ENCODE data around the gene DAPK1.

DAPK1 gene

DNA sequence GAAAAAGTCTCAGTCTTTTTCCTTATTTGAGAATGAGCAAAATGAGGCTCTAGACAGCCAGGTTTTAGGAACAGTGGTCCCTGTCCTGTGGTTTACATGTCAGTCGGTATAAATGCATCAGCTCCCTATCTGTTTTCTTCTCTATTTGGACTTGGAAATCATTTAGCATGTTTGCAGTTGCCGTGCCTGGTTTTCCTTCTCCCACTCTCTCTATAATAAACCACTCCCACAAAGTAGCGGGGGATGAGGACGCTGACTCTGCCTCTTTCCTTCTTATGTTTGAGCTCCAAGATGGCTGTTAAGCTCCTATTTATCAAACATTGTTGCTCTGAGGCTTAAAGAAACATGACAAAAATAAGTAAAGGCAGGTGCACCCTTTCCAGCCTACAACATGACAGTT lies 171.1 kb downstream of the DAPK1 start:
- no peak for DNase-seq (ENCODE audit: low read depth)

DNA sequence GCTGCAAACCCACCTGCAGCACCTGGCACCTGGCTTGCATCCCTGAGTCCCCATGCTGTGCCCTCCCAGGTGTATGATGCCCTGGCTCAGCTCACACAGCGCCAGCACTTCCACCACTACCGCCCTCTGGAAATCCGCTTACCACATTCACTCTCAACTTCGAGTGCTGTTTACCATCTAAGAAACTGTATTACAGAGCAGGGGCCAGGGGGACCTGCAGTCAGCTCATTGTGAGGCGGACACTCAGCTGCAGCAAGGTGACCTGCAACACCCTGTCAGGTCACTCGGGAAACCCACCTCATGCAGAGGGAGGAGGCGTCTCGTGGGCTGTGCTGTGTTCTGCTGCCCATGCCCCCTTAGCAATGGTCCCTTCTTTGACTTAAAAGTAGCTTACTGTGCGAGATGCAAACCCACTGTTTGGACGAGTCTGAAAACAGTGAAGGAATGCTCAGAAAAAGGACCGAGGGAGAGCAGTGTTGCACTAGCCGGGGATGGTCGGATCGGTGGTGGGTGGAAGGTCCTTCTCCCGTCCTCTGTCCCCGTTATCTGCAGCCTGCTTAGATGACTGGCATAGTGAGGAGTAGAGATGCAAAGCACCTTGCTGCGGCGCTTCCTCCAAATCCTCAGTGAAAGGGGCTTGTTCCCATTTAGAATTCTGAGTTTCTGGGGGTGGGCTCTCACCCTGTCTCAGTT lies 173.1 kb downstream of the DAPK1 start:
- DNase-seq (ENCODE audit: low read depth), result no peak

DNA sequence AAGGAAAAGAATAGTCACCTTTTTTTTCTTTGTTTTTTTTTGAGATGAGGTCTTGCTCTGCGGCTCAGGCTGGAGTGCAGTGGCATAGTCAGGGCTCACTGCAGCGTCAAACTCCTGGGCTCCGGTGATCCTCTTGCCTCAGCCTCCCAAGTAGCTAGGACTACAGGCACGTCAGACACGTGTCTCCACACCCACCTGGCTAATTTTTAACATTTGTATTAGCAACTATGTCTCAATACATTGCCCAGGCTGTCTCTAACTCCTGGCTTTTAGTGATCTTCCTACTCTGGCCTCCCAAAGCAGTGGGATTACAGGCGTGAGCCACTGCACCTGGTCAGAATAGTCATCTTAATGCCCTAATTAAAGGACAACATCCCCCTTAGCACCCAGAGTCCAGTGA lies 173.8 kb downstream of the DAPK1 start:
- DNase-seq (ENCODE audit: low read depth), result no peak

DNA sequence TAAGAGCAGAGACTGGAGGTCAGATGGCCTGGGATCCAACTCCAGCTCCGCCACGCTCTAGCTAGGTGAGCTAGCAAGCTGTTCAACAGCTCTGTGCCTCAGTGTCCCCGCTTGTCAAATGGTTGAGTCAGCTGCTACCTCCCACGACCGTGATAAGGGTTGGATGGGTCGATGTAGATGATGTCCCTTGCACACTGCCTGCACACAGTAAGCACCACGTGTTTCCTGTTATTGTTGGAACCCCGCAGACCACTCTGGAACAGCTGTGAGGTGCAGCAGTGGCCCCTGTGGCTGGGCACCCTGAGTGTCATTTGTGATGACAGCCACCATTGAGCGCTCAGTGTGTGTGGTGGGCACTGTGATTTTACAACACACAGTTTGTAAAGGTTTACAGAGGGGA lies 174.3 kb downstream of the DAPK1 start:
- DNase-seq (ENCODE audit: low read depth), result no peak

- no peak for DNase-seq (ENCODE audit: low read depth)
Observed at GRCh38 chr9:87672586-87672985, 174.9 kb downstream of the DAPK1 start.

GRCh38 chr9:87673446-87674120 lies 175.9 kb downstream of the DAPK1 start:
- no peak for DNase-seq (ENCODE audit: low read depth)

- no peak for DNase-seq (ENCODE audit: low read depth)
Observed at GRCh38 chr9:87674565-87675299, 177.1 kb downstream of the DAPK1 start.

GRCh38 chr9:87675906-87676515 lies 178.3 kb downstream of the DAPK1 start:
- no peak for DNase-seq (ENCODE audit: low read depth)

DNA sequence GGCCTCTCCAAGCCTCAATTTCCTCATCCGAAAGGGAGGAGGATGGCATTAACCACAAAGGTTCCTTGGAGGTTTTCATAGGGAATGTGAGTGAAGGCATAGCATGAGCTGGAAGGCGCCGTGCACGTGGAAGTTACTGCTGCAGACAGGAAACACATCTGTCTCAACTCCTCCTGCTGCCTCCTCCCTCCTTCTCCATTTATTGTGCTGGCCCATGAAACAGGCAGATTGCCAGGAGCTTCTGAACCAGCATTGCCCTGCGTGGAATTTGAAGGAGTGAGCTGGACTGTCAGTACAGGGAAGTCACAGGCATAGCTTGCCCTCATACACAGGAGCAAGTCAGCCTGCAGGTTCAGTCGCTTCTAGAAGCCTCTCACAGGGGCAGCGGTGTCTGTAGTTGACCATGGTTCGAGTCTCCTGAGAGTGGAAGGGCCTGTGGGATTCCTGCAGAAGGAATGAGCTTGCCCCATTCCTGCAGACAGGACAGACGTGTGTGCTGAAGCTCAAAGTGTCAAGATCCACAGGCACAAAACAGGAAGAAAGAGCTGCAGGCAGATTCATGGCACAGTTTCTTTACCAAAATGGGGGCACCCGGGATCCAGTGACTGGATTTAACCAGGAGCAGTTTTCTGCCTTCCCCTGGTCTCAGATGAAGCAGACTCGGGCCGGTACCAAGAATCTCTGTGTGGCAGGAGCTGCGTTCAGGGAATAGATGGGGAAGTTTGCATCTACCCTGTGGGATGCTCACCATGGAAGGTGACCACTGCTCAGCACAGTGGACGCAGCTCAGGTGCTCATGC lies 179.5 kb downstream of the DAPK1 start:
- DNase-seq (ENCODE audit: low read depth), result no peak

DNA sequence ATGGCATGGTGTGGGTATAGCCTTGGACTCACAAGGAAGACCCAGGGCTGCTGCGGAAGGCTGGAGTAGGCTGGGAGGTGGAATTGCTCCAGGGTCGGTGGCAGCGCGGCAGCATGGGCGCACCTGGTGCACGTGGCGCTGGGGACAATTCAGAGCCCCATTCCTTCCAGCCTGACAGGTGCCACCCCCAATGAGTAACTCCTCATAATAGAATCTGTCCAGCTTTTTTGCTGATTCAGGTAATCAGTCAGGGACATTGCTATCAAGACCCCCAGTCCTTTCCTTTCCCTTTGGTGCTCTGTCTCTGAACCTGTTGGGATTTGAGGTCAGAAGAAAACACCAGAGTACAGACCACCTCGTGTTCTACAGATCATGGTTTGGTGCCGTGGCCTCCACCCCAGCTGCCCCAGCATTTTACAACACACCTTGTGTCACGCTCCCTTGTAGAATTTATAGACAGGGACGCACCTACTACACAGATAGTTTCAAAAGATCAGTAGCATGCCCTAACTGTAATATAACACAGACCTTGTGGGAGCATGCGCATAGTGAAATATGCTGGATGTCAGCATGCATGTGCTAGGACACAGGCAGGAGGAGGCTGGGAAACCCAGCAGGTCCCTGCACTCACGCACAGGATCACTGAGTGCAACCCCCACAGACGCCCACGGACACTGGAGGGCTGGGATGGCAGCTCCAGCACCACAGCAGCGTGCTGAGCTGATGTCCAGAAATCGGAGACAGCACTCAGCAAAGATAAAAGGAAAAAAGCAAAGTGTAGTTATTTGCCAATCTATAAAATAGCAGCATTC lies 180.3 kb downstream of the DAPK1 start:
- DNase-seq (ENCODE audit: low read depth), result no peak

DNA sequence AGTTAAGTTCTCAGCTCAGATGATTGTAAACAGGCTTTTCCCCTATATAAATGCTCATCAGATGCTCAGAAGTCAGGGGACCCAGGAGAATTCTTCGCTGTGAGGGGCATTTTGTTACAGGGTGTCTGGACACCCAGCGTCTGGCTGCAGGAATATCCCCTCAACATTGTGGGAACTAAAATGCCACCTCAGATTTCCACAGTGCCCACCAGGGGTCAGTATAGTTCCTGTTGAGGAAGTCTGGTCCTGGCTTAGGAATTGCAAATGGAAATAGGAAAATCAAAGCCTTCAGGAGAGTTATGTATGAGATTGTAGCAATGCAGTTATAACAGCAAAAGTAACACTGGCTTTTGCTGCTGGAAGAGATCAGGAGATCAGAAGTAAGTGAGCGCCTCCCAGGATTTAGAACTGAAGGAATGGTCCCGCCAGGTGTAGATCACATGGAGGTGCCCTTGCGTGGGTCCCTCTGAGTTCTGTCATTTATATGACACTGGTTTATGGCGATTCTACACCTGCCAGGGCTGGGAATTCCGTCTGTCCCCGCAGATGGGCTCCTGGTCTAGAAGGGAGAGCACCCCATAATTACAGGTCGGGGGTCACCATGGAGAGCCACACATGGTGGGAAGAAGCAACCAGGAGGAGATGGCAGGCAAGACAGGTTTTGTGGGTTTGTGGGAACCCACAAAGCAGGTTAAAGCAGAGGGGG lies 181.1 kb downstream of the DAPK1 start:
- no peak for DNase-seq (ENCODE audit: low read depth)

GRCh38 chr9:87681271-87682061 lies 183.8 kb downstream of the DAPK1 start:
- DNase-seq (ENCODE audit: low read depth), result no peak

DNA sequence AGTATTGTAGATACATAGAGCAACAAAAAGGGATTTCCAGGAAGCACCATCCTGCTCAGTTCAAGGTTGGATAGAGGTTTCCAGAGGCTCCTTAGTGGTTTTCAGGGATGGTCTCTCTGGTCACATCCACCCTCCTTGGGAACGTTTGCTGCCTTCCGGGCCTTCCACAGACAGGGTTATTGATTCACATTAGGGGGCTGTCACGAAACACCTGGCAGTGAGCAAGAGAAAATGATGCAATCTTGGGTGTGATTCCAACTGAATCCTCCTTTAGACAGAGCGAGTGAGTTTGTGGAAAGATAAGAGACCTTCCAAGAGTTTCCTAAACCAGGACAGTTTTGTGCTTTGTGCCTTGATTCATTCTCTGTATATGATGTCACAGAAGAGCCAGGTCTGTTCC lies 184.4 kb downstream of the DAPK1 start:
- DNase-seq (ENCODE audit: low read depth), result no peak

GRCh38 chr9:87682618-87683017 lies 185.0 kb downstream of the DAPK1 start:
- DNase-seq (ENCODE audit: low read depth), result no peak

DNA sequence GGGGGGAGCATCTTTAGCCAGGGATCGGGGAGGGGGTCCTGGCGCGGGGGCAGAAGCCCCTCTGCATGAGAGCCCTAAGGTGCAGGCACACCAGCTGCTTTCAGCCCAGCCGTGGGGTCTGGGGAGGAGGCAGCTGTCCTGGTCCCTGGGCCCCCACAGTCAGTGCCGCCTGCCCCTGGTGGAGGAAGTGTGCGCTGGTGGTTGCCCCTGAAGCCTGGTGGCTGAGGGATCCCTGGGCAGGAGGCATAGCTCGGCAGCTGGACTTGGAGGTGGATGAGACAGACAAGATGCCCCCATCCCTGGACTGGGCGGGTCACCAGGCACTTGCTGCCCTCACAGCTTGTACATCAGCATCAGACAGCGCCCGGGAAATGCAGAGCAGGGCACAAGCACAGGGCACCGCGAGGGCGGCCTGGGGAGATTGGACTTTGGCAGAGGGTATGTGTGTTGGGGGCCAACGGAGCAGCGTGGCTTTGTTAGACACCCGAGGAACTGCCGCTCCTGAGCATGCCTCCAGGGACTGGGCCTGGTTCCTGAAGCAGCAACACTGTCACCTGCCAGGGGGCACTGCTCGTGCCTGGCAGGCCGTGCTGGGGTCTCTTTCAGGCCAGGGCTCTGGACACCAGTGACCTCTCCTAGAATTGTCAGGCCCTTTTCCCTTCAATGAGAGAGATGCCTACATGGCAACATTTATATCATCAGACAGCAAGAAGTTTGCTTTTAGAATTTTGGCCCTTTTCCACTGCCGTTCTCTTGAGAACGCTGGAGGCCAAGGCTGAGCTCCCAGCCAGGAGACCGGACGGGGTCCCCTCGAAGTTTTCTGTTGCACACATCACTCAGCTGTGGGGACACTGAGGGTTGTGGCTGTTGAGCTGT lies 186.3 kb downstream of the DAPK1 start:
- no peak for DNase-seq (ENCODE audit: low read depth)

- DNase-seq (ENCODE audit: low read depth), result no peak
Observed at GRCh38 chr9:87684627-87685219, 187.1 kb downstream of the DAPK1 start.

- DNase-seq (ENCODE audit: low read depth), result no peak
Observed at GRCh38 chr9:87685441-87685840, 187.8 kb downstream of the DAPK1 start.

DNA sequence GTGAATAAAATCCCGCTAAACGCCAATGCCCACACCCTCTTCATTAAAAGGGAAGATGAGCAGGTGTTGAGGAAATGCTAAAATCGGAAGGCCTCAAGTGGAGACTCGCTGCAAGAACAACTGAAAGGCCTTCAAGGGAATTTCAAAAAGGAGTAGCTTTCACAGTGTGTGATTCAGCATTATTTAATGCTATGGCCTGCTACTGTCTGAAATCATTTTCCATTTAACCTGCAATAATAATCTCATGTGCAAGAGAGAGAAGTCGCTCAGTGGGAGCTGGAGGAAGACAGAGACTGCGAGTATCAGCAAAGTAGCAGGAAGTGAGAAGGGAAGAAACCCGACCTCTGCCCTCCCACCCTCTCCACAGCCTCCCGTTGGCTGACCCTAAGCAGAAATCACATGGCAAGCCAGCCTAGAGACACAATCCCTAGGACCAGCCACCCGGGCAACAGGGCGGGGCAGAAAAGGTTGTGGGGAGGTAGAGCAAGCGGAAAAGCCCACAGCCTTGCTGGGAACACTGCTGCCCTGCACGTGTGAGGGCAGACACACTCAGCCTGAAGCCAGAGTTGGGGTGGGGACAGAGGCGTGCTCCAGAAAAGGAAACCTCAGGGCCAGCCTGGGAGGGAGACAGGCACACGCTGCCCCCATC lies 188.3 kb downstream of the DAPK1 start:
- DNase-seq (ENCODE audit: low read depth), result no peak
